ENCODE results near the gene GYG1. TPM values are rescaled to one million over a fixed set of nuclear protein-coding genes. Genes with fewer than 3 reads are reported as not detected.

The GYG1 gene
- total and polyA plus RNA-seq, 2 donors (not counting 1 experiment from before 2014, with no cell fraction given), result 10.8 to 20.4 TPM

DNA sequence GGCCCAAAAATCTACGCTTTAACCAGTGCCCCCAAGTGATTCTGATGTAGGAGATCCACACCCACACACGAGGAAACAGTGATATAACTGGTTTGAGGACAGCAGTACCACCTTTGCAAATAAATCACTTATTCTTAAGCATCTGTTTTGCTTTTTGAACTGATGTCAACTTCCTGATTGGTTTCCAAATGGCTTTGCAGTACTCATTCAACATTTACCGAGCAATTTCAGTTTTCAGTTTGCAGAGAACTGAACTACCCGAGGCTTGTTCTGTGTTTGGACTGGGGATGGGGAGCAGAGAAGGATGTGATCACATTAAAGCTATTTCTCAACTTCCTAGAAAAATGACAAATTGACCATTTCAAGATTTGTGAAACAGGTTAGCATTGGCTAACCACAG is 1.1 kb upstream of the GYG1 start:
- Histone ChIP-seq H3K9ac (ENCODE audit: low read length) (no peak overlapping the region), H3K36me3 (replicated peaks in 1 of 2; ENCODE audit: control extremely low read depth in 1 of 2, control insufficient read depth in 1 of 2, extremely low read depth in 1 of 2, insufficient read depth in 2 of 2, low read length in 1 of 2) (peaks cover 0 to 7% of the 10 kb centered on the region in 2 experiments), H3K27me3 (replicated peaks in 1 of 4; ENCODE audit: control extremely low read depth in 1 of 4, control insufficient read depth in 3 of 4, insufficient read depth in 4 of 4, low read length in 3 of 4) (no peaks in the 10 kb centered on the region), H3K4me2 (replicated peaks; ENCODE audit: low read depth, low read length, poor library complexity, severe bottlenecking) (peak overlapping the region; percentile 94), H3K9me3 (ENCODE audit: control extremely low read depth in 1 of 3, control insufficient read depth in 2 of 3, insufficient read depth in 1 of 3, low read length in 2 of 3) (no peaks in the 10 kb centered on the region), H3K27ac (ENCODE audit: low read length in 2 of 2) (no peak overlapping the region), H2AFZ (ENCODE audit: insufficient read depth, low read depth, low read length, poor library complexity, severe bottlenecking) (peak overlapping the region; percentile 96), H3K4me1 (ENCODE audit: control insufficient read depth in 2 of 2, insufficient read depth in 2 of 2, low read length in 2 of 2) (peaks cover 14 to 19% of the 10 kb centered on the region in 2 donors), H3K4me3 (ENCODE audit: control extremely low read depth in 1 of 5, extremely low read depth in 1 of 5, insufficient read depth in 1 of 5, low read depth in 2 of 5, low read length in 4 of 5) (no peak overlapping the region), H3K79me2 (ENCODE audit: control insufficient read depth, insufficient read depth, low read length) (no peaks in the 10 kb centered on the region), H4K20me1 (ENCODE audit: control insufficient read depth, insufficient read depth, low read length, poor library complexity, severe bottlenecking) (peaks cover 6% of the 10 kb centered on the region)
- CTCF ChIA-PET, result interaction anchor here (0.7 kb wide), 1 partner anchor 50 kb away, joined by 3 read pairs; no protein-coding TSS in a partner anchor
- intact Hi-C loops (cut with micrococcal nuclease), result loop anchor here (5.0 to 10.0 kb wide), 2 partner anchors 137 to 825 kb away; partner anchors contain the start of genes HPS3 and RNF13
- ATAC-seq (ENCODE audit: low read depth) (no peak), DNase-seq (no peak)
- TF ChIP-seq EZH2 (IDR thresholded peaks at IDR 0.05; ENCODE audit: borderline replicate concordance, insufficient read depth, low read depth, low read length, poor library complexity, severe bottlenecking), result no peak
- TF ChIP-seq, protein P1, sequence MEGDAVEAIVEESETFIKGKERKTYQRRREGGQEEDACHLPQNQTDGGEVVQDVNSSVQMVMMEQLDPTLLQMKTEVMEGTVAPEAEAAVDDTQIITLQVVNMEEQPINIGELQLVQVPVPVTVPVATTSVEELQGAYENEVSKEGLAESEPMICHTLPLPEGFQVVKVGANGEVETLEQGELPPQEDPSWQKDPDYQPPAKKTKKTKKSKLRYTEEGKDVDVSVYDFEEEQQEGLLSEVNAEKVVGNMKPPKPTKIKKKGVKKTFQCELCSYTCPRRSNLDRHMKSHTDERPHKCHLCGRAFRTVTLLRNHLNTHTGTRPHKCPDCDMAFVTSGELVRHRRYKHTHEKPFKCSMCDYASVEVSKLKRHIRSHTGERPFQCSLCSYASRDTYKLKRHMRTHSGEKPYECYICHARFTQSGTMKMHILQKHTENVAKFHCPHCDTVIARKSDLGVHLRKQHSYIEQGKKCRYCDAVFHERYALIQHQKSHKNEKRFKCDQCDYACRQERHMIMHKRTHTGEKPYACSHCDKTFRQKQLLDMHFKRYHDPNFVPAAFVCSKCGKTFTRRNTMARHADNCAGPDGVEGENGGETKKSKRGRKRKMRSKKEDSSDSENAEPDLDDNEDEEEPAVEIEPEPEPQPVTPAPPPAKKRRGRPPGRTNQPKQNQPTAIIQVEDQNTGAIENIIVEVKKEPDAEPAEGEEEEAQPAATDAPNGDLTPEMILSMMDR (IDR thresholded peaks at IDR 0.05), result no peak
- peak overlapping the region; percentile 85 for H3K4me3 Mint-ChIP-seq
- no CpG with 5 or more reads among the region's 4 CpGs for WGBS (ENCODE audit: insufficient coverage)
- POLR2A ChIA-PET, result no interaction called here
- peak overlapping the region; percentile 17 for H3K27ac Mint-ChIP-seq
- H3K27me3 Mint-ChIP-seq, result no peaks in the 10 kb centered on the region
- H3K9me3 Mint-ChIP-seq (ENCODE audit: insufficient read depth), result no peaks in the 10 kb centered on the region
- H3K4me1 Mint-ChIP-seq, result peaks cover 15% of the 10 kb centered on the region

DNA sequence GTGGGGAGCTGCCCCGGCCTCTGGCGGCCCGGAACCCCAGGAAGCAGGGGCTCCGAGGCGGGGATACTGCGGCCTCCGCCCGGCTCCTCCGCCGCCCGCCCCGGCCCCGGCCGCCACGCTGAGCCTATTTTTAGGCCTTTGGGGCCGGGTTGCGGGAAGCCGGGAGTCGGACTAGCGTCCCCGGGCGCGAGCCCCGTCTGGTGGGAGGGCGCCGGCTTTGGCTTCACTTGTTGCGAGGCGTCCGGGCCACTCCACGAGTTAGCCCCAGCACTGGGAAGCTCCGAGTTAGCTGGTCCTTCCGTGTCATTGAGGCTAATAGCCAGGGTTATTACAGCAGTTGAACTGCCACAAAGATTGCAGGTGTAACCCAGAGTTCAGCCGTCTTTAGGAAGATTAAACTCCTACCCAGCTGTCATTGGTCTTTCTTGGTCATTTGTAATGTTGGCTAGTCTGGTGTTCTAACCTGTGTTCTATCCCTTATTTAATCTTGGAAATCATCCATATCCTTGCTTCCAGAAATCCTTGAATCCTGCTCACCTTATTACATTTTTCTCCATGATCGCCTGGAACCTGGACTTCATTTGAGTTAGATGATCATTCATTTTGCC is 791 bp downstream of the GYG1 start:
- peak overlapping the region; percentile 80 for H3K27ac Mint-ChIP-seq
- H3K4me3 Mint-ChIP-seq, result peak overlapping the region; percentile 85
- H3K4me1 ChIP-seq (ENCODE audit: control insufficient read depth in 2 of 2, insufficient read depth in 2 of 2, low read length in 2 of 2), result peaks cover 14 to 19% of the 10 kb centered on the region in 2 donors
- no peaks in the 10 kb centered on the region for H3K27me3 Mint-ChIP-seq
- H3K36me3 ChIP-seq (replicated peaks in 1 of 2; ENCODE audit: control extremely low read depth in 1 of 2, control insufficient read depth in 1 of 2, extremely low read depth in 1 of 2, insufficient read depth in 2 of 2, low read length in 1 of 2), result peaks cover 0 to 13% of the 10 kb centered on the region in 2 experiments
- POLR2A ChIA-PET, result no interaction called here
- peak overlapping the region; percentile 60 to 93 (median 86) for H3K4me3 ChIP-seq (ENCODE audit: control extremely low read depth in 1 of 5, extremely low read depth in 1 of 5, insufficient read depth in 1 of 5, low read depth in 2 of 5, low read length in 4 of 5)
- peak overlapping the region; percentile 96 for H2AFZ ChIP-seq (ENCODE audit: insufficient read depth, low read depth, low read length, poor library complexity, severe bottlenecking)
- peak overlapping the region; percentile 94 for H3K4me2 ChIP-seq (replicated peaks; ENCODE audit: low read depth, low read length, poor library complexity, severe bottlenecking)
- peaks cover 15% of the 10 kb centered on the region for H3K4me1 Mint-ChIP-seq
- no peaks in the 10 kb centered on the region for H3K9me3 ChIP-seq (ENCODE audit: control extremely low read depth in 1 of 3, control insufficient read depth in 2 of 3, insufficient read depth in 1 of 3, low read length in 2 of 3)
- no peaks in the 10 kb centered on the region for H3K9me3 Mint-ChIP-seq (ENCODE audit: insufficient read depth)
- H3K9ac ChIP-seq (ENCODE audit: low read length), result peak overlapping the region; percentile 81
- H3K79me2 ChIP-seq (ENCODE audit: control insufficient read depth, insufficient read depth, low read length), result no peaks in the 10 kb centered on the region
- intact Hi-C loops (cut with micrococcal nuclease), result loop anchor here (5.0 to 10.0 kb wide), 2 partner anchors 135 to 823 kb away; partner anchors contain the start of genes HPS3 and RNF13
- DNase-seq (peak; percentile 47), ATAC-seq (ENCODE audit: low read depth) (no peak)
- H4K20me1 ChIP-seq (ENCODE audit: control insufficient read depth, insufficient read depth, low read length, poor library complexity, severe bottlenecking), result peaks cover 6% of the 10 kb centered on the region
- WGBS (ENCODE audit: insufficient coverage), result 4% methylated on average over 33 of the region's 34 CpGs
- TF ChIP-seq EZH2 (IDR thresholded peaks at IDR 0.05; ENCODE audit: borderline replicate concordance, insufficient read depth, low read depth, low read length, poor library complexity, severe bottlenecking), result no peak
- TF ChIP-seq, protein P1 (IDR thresholded peaks at IDR 0.05), result no peak
- CTCF ChIA-PET, result interaction anchor here (0.7 to 1.7 kb wide), 6 partner anchors 8 to 137 kb away, joined by 3 to 4 read pairs (median 4); partner anchors contain the start of gene HPS3
- H3K27me3 ChIP-seq (replicated peaks in 1 of 4; ENCODE audit: control extremely low read depth in 1 of 4, control insufficient read depth in 3 of 4, insufficient read depth in 4 of 4, low read length in 3 of 4), result no peaks in the 10 kb centered on the region
- peak overlapping the region; percentile 41 to 73 for H3K27ac ChIP-seq (ENCODE audit: low read length in 2 of 2)
